Thoracic aorta (tissue), 2 donors: ENCODE measurements around the gene ANAPC5. TPM values are rescaled to one million over a fixed set of nuclear protein-coding genes. Genes with fewer than 3 reads are reported as not detected.

Source experiments
- ATAC-seq: fragments of 150-250 bp; one replicate; pipeline ENCODE4 v1.8.0; 2017; ENCODE audit warnings: low read depth; ENCODE audit not compliant: insufficient number of reproducible peaks, low FRiP score
- DNase-seq: peaks from one replicate; pipeline ENCODE4 v3.0.0-alpha.2; 2020; ENCODE audit warnings: low spot score
- H3K27ac ChIP-seq, 2 donors: fragments of 200-600 bp; sonication (generic); 1 replicate in 1 of 2; 2 replicates in 1 of 2; pipeline ENCODE4 v1.5.1; 2016; ENCODE audit warnings: mild to moderate bottlenecking in 2 of 2, moderate library complexity in 2 of 2
- H3K27me3 ChIP-seq: fragments of 200-600 bp; sonication (generic); replicated peaks from 2 replicates; pipeline ENCODE4 v1.6.0; 2016; ENCODE audit warnings: mild to moderate bottlenecking; ENCODE audit not compliant: insufficient read depth
- H3K36me3 ChIP-seq: fragments of 200-600 bp; sonication (generic); one replicate; pipeline ENCODE4 v1.5.1; 2016
- H3K4me1 ChIP-seq, 2 donors: fragments of 200-600 bp; sonication (generic); 1 replicate in 1 of 2; 2 replicates in 1 of 2; pipeline versions ENCODE4 v1.5.1 to v1.6.0; 2016; ENCODE audit warnings: low read depth in 2 of 2, mild to moderate bottlenecking in 1 of 2; ENCODE audit not compliant: control insufficient read depth in 1 of 2
- H3K4me3 ChIP-seq: fragments of 200-600 bp; sonication (generic); 2 replicates; pipeline ENCODE4 v1.5.1; 2016; ENCODE audit warnings: mild to moderate bottlenecking
- H3K9me3 ChIP-seq: fragments of 200-600 bp; sonication (generic); 2 replicates; pipeline ENCODE4 v1.5.1; 2016
- CTCF ChIP-seq: fragments of 200-600 bp; sonication (generic); IDR thresholded peaks from one replicate; pipeline ENCODE4 v1.5.1; 2019; ENCODE audit warnings: antibody characterized with exemption
- total RNA-seq, 2 donors: library from RNA; depleted of rRNA; stranded (reverse); fragments of >200 nt; gene quantifications; one replicate each; pipeline versions ENCODE4 v1.1.0 to v1.2.3, GENCODE V29; 2016

Gene ANAPC5
- total RNA-seq, 2 donors from 2014 or later: 113 to 174 TPM

GRCh38 chr12:121259074-121259473 is 93.1 kb downstream of the ANAPC5 start:
- Histone ChIP-seq H3K4me3 (no peak overlapping the region), H3K9me3 (no peaks in the 10 kb centered on the region), H3K36me3 (peaks cover 29% of the 10 kb centered on the region), H3K4me1 (no peaks in the 10 kb centered on the region), H3K27ac (no peak overlapping the region), H3K27me3 (no peaks in the 10 kb centered on the region)
- no peak for DNase-seq
- ATAC-seq: no peak
- no peak for TF ChIP-seq CTCF

Other genes with a start within 250 kb of the ANAPC5 start
- 1 to 10 TPM; 3.2 to 4.0 TPM for gene P2RX7, start 219.5 kb downstream of the ANAPC5 start, total RNA-seq
- gene P2RX4, start 142.3 kb downstream of the ANAPC5 start, total RNA-seq: 10 to 100 TPM; 42.3 to 50.4 TPM
- 10 to 100 TPM; 41.8 to 49.9 TPM for gene CAMKK2, start 55.7 kb downstream of the ANAPC5 start, total RNA-seq
- gene RNF34, start 47.7 kb upstream of the ANAPC5 start, total RNA-seq: 10 to 100 TPM; 55.5 to 55.8 TPM
- gene KDM2B, start 228.6 kb upstream of the ANAPC5 start, total RNA-seq: 10 to 100 TPM; 15.0 to 22.5 TPM